BE2C (cell line): ENCODE measurements around the gene LEKR1.
"Not testable (repeated sequence)": the region's sequence is repeated elsewhere in the genome, so short reads cannot be mapped to it uniquely, and the experiment has no call there.

ENCODE experiments used
- DNase-seq: peaks from one replicate; pipeline ENCODE4 v3.0.0-alpha.2; 2020
- H3K27me3 ChIP-seq: fragments of 250-450 bp; sonication (Bioruptor Pico); 2 replicates; pipeline ENCODE4 v1.5.1; 2020; ENCODE audit warnings: mild to moderate bottlenecking
- H3K36me3 ChIP-seq: fragments of 250-450 bp; sonication (Bioruptor Pico); 2 replicates; pipeline ENCODE4 v1.5.1; 2020; ENCODE audit warnings: mild to moderate bottlenecking
- H3K4me1 ChIP-seq: fragments of 250-450 bp; sonication (Bioruptor Pico); 2 replicates; pipeline ENCODE4 v1.5.1; 2020
- H3K4me3 ChIP-seq: 2 replicates; pipeline ENCODE4 v1.5.1; 2011; ENCODE audit warnings: low read depth, low read length
- H3K9me3 ChIP-seq: fragments of 250-450 bp; sonication (Bioruptor Pico); 2 replicates; pipeline ENCODE4 v1.5.1; 2020
- TF ChIP-seq, protein P1 (sequence below): IDR thresholded peaks from 2 replicates; pipeline ENCODE4 v1.5.1; 2012; ENCODE audit warnings: mild to moderate bottlenecking, low read depth, low read length

The LEKR1 gene

DNA sequence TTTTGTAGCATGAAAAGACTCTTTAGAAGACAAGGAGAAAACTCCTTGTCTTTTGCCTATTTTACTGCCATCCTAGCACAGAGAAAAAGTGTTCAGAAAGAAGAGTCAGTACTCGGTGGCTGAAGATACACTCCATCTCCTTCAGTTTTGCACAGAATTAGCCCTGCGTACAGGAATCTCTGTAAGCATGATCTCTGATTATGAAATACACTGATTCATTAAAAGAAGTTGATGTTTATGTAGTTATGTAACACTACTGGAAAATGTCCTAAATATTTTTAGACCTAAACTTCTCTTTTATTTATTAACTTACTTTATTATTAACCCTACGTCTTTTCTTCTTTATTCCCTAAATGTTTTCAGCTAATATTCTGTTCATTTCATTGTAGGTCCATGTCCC is 138.4 kb downstream of the LEKR1 start:
- no peaks in the 10 kb centered on the region for H3K27me3 ChIP-seq
- no peaks in the 10 kb centered on the region for H3K4me1 ChIP-seq
- TF ChIP-seq, protein P1, sequence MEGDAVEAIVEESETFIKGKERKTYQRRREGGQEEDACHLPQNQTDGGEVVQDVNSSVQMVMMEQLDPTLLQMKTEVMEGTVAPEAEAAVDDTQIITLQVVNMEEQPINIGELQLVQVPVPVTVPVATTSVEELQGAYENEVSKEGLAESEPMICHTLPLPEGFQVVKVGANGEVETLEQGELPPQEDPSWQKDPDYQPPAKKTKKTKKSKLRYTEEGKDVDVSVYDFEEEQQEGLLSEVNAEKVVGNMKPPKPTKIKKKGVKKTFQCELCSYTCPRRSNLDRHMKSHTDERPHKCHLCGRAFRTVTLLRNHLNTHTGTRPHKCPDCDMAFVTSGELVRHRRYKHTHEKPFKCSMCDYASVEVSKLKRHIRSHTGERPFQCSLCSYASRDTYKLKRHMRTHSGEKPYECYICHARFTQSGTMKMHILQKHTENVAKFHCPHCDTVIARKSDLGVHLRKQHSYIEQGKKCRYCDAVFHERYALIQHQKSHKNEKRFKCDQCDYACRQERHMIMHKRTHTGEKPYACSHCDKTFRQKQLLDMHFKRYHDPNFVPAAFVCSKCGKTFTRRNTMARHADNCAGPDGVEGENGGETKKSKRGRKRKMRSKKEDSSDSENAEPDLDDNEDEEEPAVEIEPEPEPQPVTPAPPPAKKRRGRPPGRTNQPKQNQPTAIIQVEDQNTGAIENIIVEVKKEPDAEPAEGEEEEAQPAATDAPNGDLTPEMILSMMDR: no peak
- DNase-seq: no peak
- no peaks in the 10 kb centered on the region for H3K36me3 ChIP-seq
- H3K4me3 ChIP-seq: no peak overlapping the region
- H3K9me3 ChIP-seq: no peaks in the 10 kb centered on the region

DNA sequence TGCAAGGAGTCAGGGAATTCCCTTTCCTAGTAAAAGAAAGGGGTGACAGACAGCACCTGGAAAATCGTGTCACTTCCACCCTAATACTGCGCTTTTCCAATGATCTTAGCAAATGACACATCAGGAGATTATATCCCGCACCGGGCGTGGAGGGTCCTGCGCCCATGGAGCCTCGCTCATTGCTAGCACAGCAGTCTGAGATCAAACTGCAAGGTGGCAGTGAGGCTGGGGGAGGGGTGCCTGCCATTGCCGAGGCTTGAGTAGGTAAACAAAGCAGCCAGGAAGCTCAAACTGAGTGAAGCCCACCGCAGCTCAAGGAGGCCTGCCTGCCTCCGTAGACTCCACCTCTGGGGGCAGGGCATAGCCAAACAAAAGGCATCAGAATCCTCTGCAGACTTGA is 140.2 kb downstream of the LEKR1 start:
- not testable (repeated sequence) for H3K4me1 ChIP-seq, H3K27me3 ChIP-seq, H3K4me3 ChIP-seq, H3K36me3 ChIP-seq, DNase-seq, H3K9me3 ChIP-seq

DNA sequence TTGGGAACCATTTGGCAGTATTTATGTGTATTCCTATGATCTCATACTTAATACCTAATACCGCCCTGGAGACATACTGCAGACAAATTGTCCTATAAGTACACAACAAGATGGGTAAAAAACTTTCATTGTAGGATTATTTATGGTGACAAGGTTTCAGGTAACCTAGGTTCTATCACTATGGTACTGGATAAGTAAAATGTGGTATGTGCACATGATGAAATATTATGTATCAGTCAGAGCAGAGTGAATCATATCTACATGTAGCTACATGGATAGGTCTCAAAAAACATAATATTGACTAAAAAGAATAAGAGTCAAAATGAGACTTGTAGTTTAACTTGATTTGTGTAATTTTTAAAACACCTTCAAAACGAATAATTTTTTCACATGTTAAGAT is 147.8 kb downstream of the LEKR1 start:
- Histone ChIP-seq H3K4me3 (no peak overlapping the region), H3K27me3 (no peaks in the 10 kb centered on the region), H3K9me3 (no peaks in the 10 kb centered on the region), H3K36me3 (no peaks in the 10 kb centered on the region), H3K4me1 (no peaks in the 10 kb centered on the region)
- DNase-seq: no peak
- TF ChIP-seq, protein P1: no peak

DNA sequence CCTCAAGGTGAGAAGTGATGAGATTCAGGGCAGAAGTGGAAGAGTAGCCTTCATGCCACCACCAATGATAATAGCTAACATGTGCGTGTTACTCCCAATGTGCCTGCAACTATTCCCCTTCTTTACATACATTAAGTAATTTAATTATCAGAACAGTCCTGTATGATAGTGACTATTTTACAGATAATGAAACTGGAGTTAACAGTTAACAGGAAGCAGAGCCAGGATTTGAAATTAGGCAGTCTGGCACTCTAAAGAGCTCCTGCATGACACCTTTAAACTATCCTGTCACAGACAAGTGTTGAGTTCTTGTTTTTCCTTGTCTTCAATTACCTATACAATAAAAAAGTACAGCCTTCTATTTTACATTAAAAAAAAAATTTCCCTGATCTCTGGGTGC is 148.8 kb downstream of the LEKR1 start:
- Histone ChIP-seq H3K27me3 (no peaks in the 10 kb centered on the region), H3K9me3 (no peaks in the 10 kb centered on the region), H3K4me1 (no peaks in the 10 kb centered on the region), H3K36me3 (no peaks in the 10 kb centered on the region), H3K4me3 (no peak overlapping the region)
- DNase-seq: no peak
- TF ChIP-seq, protein P1: no peak

DNA sequence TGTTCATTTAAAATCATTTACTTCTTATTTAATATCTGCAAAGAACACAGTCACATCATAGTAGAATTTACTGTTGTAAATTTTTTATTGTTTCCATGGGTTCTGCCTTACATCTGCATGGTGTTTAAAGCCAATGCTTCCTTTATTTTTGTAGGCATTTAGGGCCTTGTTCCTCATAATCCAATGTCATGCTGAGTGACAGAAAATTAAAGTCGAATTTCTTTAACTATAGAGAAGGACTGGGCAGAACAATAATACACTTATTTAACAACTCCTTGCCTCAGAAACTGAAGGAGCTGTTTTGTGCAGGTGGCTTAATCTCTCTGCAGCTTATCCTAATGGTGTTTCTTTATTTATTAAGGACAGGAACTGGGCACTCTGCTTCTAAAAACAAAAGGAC is 149.6 kb downstream of the LEKR1 start:
- H3K4me1 ChIP-seq: no peaks in the 10 kb centered on the region
- no peak for DNase-seq
- TF ChIP-seq, protein P1: no peak
- H3K36me3 ChIP-seq: no peaks in the 10 kb centered on the region
- no peaks in the 10 kb centered on the region for H3K9me3 ChIP-seq
- H3K4me3 ChIP-seq: no peak overlapping the region
- no peaks in the 10 kb centered on the region for H3K27me3 ChIP-seq

DNA sequence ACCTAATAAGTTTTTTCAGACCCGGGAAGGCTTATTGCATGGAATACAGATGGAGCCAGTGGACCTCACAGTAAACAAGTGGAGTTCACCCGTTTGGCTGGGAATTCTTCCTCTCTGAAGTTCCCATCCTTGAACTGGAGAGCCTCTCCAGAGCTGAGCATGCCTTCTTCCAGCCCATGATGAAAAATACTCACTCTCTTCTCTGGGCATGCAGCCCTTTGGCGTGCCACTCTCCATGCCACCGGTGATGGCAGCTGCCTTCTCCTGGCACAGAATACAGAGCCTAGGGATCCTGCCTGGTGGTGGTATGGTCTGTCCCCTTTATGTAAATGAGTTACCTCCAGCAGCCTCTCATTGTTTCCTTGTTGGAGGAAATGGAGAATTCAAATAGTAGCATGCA is 150.8 kb downstream of the LEKR1 start:
- Histone ChIP-seq H3K9me3 (no peaks in the 10 kb centered on the region), H3K36me3 (no peaks in the 10 kb centered on the region), H3K4me3 (no peak overlapping the region), H3K27me3 (no peaks in the 10 kb centered on the region), H3K4me1 (no peaks in the 10 kb centered on the region)
- TF ChIP-seq, protein P1: no peak
- no peak for DNase-seq

DNA sequence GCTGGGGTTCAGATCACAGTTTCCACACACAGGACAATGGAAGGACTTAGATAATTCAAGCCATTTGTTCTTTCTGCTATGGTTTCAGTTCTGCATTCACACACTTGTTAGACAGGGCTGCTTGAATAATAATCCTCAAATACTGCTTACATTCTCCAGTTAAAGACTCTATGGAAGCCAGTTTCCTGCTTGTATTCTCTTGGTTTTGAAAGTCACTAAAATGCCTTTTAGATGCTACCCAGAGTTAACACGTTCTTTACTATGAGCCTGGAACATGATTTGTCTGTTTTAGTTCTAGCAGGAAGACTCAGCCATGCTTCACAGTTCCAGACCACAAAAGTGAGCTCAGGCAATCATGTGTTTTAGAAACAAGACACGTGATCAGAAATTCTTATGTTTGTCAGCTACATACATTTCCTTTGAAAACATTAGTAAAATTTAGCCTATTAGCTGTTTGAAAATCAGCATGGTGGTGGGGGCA is 152.4 kb downstream of the LEKR1 start:
- no peak for DNase-seq
- H3K4me3 ChIP-seq: no peak overlapping the region
- H3K36me3 ChIP-seq: no peaks in the 10 kb centered on the region
- TF ChIP-seq, protein P1: no peak
- H3K9me3 ChIP-seq: no peaks in the 10 kb centered on the region
- H3K4me1 ChIP-seq: no peaks in the 10 kb centered on the region
- no peaks in the 10 kb centered on the region for H3K27me3 ChIP-seq
